Skin epidermis (tissue), 12 donors: Measurements from ENCODE around the gene MIPOL1.
"Not testable (repeated sequence)": the region's sequence is repeated elsewhere in the genome, so short reads cannot be mapped to it uniquely, and the experiment has no call there.

Source experiments
- H3K27ac ChIP-seq, 21 experiments: fragments of 200-600 bp; sonication (generic) in 11 of 21; one replicate each; pipeline ENCODE4 v1.5.0; 2020; ENCODE audit warnings: mild to moderate bottlenecking in 3 of 21, inconsistent platforms in 2 of 21, moderate library complexity in 2 of 21
- H3K4me3 ChIP-seq, 7 experiments: fragments of 200-600 bp; sonication (generic) in 2 of 7; one replicate each; pipeline ENCODE4 v1.5.0; 2020; ENCODE audit warnings: inconsistent platforms in 2 of 7, mild to moderate bottlenecking in 2 of 7, moderate library complexity in 1 of 7

The MIPOL1 gene

GRCh38 chr14:37363661-37364060, 165.9 kb downstream of the MIPOL1 start:
- Histone ChIP-seq H3K27ac (no peak overlapping the region), H3K4me3 (no peak overlapping the region)

GRCh38 chr14:37369425-37369824, 171.7 kb downstream of the MIPOL1 start:
- Histone ChIP-seq H3K4me3 (no peak overlapping the region), H3K27ac (no peak overlapping the region)

- Histone ChIP-seq H3K4me3 (no peak overlapping the region), H3K27ac (no peak overlapping the region)
Measured at GRCh38 chr14:37375566-37375965, 177.8 kb downstream of the MIPOL1 start.

GRCh38 chr14:37376944-37377609, 179.3 kb downstream of the MIPOL1 start:
- H3K4me3 ChIP-seq = no peak overlapping the region
- no peak overlapping the region for H3K27ac ChIP-seq

- Histone ChIP-seq H3K27ac (no peak overlapping the region), H3K4me3 (no peak overlapping the region)
Measured at GRCh38 chr14:37384870-37385596, 187.3 kb downstream of the MIPOL1 start.

- not testable (repeated sequence) for H3K4me3 ChIP-seq, H3K27ac ChIP-seq
Measured at GRCh38 chr14:37397157-37397940, 199.6 kb downstream of the MIPOL1 start.

GRCh38 chr14:37397941-37398215, 200.1 kb downstream of the MIPOL1 start:
- Histone ChIP-seq H3K4me3 (no peak overlapping the region), H3K27ac (no peak overlapping the region)

GRCh38 chr14:37399517-37399916, 201.8 kb downstream of the MIPOL1 start:
- Histone ChIP-seq H3K27ac (no peak overlapping the region), H3K4me3 (no peak overlapping the region)

GRCh38 chr14:37401093-37401492, 203.4 kb downstream of the MIPOL1 start:
- Histone ChIP-seq H3K27ac (no peak overlapping the region), H3K4me3 (no peak overlapping the region)

- H3K4me3 ChIP-seq = no peak overlapping the region
- H3K27ac ChIP-seq = no peak overlapping the region
Measured at GRCh38 chr14:37403626-37404025, 205.9 kb downstream of the MIPOL1 start.

GRCh38 chr14:37406095-37406494, 208.4 kb downstream of the MIPOL1 start:
- no peak overlapping the region for H3K4me3 ChIP-seq

GRCh38 chr14:37411079-37411735, 213.5 kb downstream of the MIPOL1 start:
- no peak overlapping the region for H3K27ac ChIP-seq
- no peak overlapping the region for H3K4me3 ChIP-seq

More at GRCh38 chr14:37406095-37406494, 208.4 kb downstream of the MIPOL1 start:
- H3K27ac ChIP-seq = no peak overlapping the region

- Histone ChIP-seq H3K4me3 (no peak overlapping the region), H3K27ac (no peak overlapping the region)
Measured at GRCh38 chr14:37413050-37413449, 215.3 kb downstream of the MIPOL1 start.

GRCh38 chr14:37413504-37414003, 215.8 kb downstream of the MIPOL1 start:
- no peak overlapping the region for H3K27ac ChIP-seq
- no peak overlapping the region for H3K4me3 ChIP-seq

- H3K27ac ChIP-seq = no peak overlapping the region
- H3K4me3 ChIP-seq = no peak overlapping the region
Measured at GRCh38 chr14:37416264-37416663, 218.5 kb downstream of the MIPOL1 start.

GRCh38 chr14:37417151-37417550, 219.4 kb downstream of the MIPOL1 start:
- Histone ChIP-seq H3K4me3 (no peak overlapping the region), H3K27ac (no peak overlapping the region)

GRCh38 chr14:37417833-37418232, 220.1 kb downstream of the MIPOL1 start:
- Histone ChIP-seq H3K4me3 (no peak overlapping the region), H3K27ac (no peak overlapping the region)

GRCh38 chr14:37420622-37421021, 222.9 kb downstream of the MIPOL1 start:
- Histone ChIP-seq H3K4me3 (no peak overlapping the region), H3K27ac (no peak overlapping the region)

- Histone ChIP-seq H3K27ac (no peak overlapping the region), H3K4me3 (no peak overlapping the region)
Measured at GRCh38 chr14:37422319-37422718, 224.6 kb downstream of the MIPOL1 start.

GRCh38 chr14:37422748-37423147, 225.0 kb downstream of the MIPOL1 start:
- Histone ChIP-seq H3K4me3 (no peak overlapping the region), H3K27ac (no peak overlapping the region)
